Uterus (tissue), 2 donors: Measurements from ENCODE around the gene GMDS.

Experiments used
- CTCF ChIP-seq, 4 experiments: fragments of 200-600 bp in 2 of 4; fragments of 450-650 bp in 2 of 4; sonication (generic) in 2 of 4; IDR thresholded peaks; one replicate each; pipeline ENCODE4 v1.5.1; 2016 to 2019; ENCODE audit warnings: antibody characterized with exemption in 4 of 4, mild to moderate bottlenecking in 2 of 4, moderate library complexity in 1 of 4
- POLR2A ChIP-seq, 2 donors: fragments of 450-650 bp; IDR thresholded peaks; one replicate each; pipeline ENCODE4 v1.6.1; 2016; ENCODE audit warnings: antibody characterized with exemption in 2 of 2, mild to moderate bottlenecking in 1 of 2, moderate library complexity in 1 of 2

DNA sequence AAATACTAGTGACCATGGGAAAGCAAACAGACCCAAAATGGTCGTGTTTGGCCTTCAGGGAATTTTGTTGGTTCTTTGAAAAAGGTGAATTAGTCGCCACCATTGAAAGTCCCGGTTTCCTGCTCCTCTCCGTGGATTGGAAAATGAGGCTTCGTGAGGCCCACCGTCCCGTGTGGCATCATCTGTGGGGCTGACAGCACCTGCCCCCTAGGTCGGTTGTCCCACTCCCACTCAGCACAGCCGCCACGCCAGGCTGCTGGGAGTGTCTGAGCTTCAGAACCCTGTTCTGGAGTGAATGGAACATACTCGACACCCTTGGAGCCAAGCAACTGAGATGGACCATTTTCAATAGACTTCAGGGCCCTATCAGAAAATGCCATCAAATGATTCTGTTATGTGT, 668.7 kb downstream of the GMDS start:
- TF ChIP-seq POLR2A (IDR thresholded peaks at IDR 0.05) (no peak), CTCF (IDR thresholded peaks at IDR 0.05) (no peak)
